ENCODE measurements around the gene LTA4H. TPM values are rescaled to one million over a fixed set of nuclear protein-coding genes. Genes with fewer than 3 reads are reported as not detected.

The LTA4H gene
- total and polyA plus RNA-seq, 9 donors = 82.8 to 282 (median 106) TPM

GRCh38 chr12:95967301-95967700 is 68.1 kb downstream of the LTA4H start:
- TF ChIP-seq CTCF (IDR thresholded peaks at IDR 0.05) = no peak
- no peak for TF ChIP-seq EP300 (IDR thresholded peaks at IDR 0.05)
- no peak for TF ChIP-seq POLR2A (IDR thresholded peaks at IDR 0.05)
- intact Hi-C loops (cut with DNase I) = no loop called here
- Histone ChIP-seq H3K9me3 (no peaks in the 10 kb centered on the region), H3K36me3 (no peaks in the 10 kb centered on the region), H3K4me3 (no peak overlapping the region), H3K27ac (no peak overlapping the region), H3K27me3 (no peaks in the 10 kb centered on the region), H3K4me1 (ENCODE audit: insufficient read depth) (no peaks in the 10 kb centered on the region)
- no peak for DNase-seq
- WGBS, 3 donors = 91 to 93% (median 92%) methylated on average over 2 of the region's 2 CpGs

GRCh38 chr12:95966287-95966870 is 69.0 kb downstream of the LTA4H start:
- WGBS, 3 donors = 69 to 89% (median 76%) methylated on average over 7 of the region's 7 CpGs
- DNase-seq = no peak
- TF ChIP-seq CTCF (IDR thresholded peaks at IDR 0.05) (no peak), EP300 (IDR thresholded peaks at IDR 0.05) (no peak), POLR2A (IDR thresholded peaks at IDR 0.05) (no peak)
- no peak overlapping the region for H3K4me3 ChIP-seq
- no peaks in the 10 kb centered on the region for H3K27me3 ChIP-seq
- H3K27ac ChIP-seq = no peak overlapping the region
- H3K4me1 ChIP-seq (ENCODE audit: insufficient read depth) = no peaks in the 10 kb centered on the region
- H3K9me3 ChIP-seq = no peaks in the 10 kb centered on the region
- intact Hi-C loops (cut with DNase I) = no loop called here
- H3K36me3 ChIP-seq = no peaks in the 10 kb centered on the region

DNA sequence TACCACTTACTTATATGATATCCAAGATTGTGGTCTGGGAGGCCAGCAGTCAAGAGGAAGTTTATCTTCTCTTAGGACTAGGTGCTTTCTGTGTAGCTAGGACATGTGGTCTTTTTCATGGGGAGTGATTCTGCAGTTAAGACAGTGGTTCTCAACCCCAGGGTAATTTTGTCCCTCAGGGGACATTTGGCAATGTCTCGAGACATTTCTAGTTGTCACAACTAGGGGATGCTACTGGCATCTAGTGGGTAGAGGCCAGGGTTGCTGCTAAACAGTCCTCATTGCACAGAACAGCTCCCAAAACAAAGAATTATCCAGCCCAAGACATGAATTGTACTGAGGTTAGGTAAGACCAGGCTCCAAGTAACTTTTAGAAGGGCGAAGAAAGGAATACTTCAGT is 72.3 kb downstream of the LTA4H start:
- Histone ChIP-seq H3K4me3 (no peak overlapping the region), H3K9me3 (no peaks in the 10 kb centered on the region), H3K27ac (no peak overlapping the region), H3K36me3 (no peaks in the 10 kb centered on the region), H3K4me1 (ENCODE audit: insufficient read depth) (no peaks in the 10 kb centered on the region), H3K27me3 (no peaks in the 10 kb centered on the region)
- intact Hi-C loops (cut with DNase I) = no loop called here
- no peak for TF ChIP-seq EP300 (IDR thresholded peaks at IDR 0.05)
- TF ChIP-seq CTCF (IDR thresholded peaks at IDR 0.05) = no peak
- no peak for TF ChIP-seq POLR2A (IDR thresholded peaks at IDR 0.05)
- 86 to 94% (median 87%) methylated on average over 2 of the region's 2 CpGs for WGBS, 3 donors
- no peak for DNase-seq

- no peak overlapping the region for H3K27ac ChIP-seq
- H3K36me3 ChIP-seq = no peaks in the 10 kb centered on the region
- H3K4me1 ChIP-seq (ENCODE audit: insufficient read depth) = no peaks in the 10 kb centered on the region
- TF ChIP-seq EP300 (IDR thresholded peaks at IDR 0.05) (no peak), CTCF (IDR thresholded peaks at IDR 0.05) (no peak), POLR2A (IDR thresholded peaks at IDR 0.05) (no peak)
- H3K27me3 ChIP-seq = no peaks in the 10 kb centered on the region
- intact Hi-C loops (cut with DNase I) = no loop called here
- no peak overlapping the region for H3K4me3 ChIP-seq
- no peaks in the 10 kb centered on the region for H3K9me3 ChIP-seq
- DNase-seq = no peak
- 60 to 77% (median 69%) methylated on average over 7 of the region's 7 CpGs for WGBS, 3 donors
Measured at GRCh38 chr12:95962222-95962621, 73.2 kb downstream of the LTA4H start.

All from ovary (tissue), 9 donors.